Suprapubic skin (tissue), 4 donors: Measurements from ENCODE around the gene NTM.

Experiments used
- POLR2A ChIP-seq, 2 donors: fragments of 450-650 bp; IDR thresholded peaks; one replicate each; pipeline ENCODE4 v1.6.1; 2017; ENCODE audit warnings: antibody characterized with exemption in 2 of 2, mild to moderate bottlenecking in 2 of 2, moderate library complexity in 2 of 2
- POLR2AphosphoS5 ChIP-seq, 3 donors: sonication (generic); formaldehyde crosslinking; IDR thresholded peaks; one replicate each; pipeline ENCODE4 v1.6.1; 2017; ENCODE audit warnings: antibody characterized with exemption in 3 of 3
- TF ChIP-seq, protein P1 (sequence below), 2 donors: fragments of 200-600 bp in 1 of 2; fragments of 450-650 bp in 1 of 2; sonication (generic) in 1 of 2; IDR thresholded peaks; one replicate each; pipeline ENCODE4 v1.5.1; 2016 to 2019; ENCODE audit warnings: antibody characterized with exemption in 2 of 2, mild to moderate bottlenecking in 1 of 2, moderate library complexity in 1 of 2

DNA sequence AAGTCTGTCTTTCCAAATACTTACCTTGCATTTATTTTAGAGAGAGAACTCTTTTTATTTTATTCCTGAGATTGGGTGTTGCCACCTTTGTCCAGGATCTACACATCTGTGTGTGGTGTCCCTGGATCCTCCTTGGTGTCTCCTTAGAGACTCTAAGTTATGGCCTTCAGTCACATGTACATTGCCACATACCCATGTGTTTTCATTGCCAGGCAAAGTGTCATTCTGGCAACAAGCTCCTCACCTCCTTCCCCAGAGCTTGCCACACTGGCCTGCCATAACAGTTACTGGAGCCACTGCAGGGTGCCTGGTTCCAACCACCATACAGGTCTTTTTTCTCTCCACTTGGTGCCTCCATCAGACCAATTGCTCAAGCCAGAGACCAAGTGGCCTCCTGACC is 379.7 kb downstream of the NTM start:
- TF ChIP-seq POLR2A (IDR thresholded peaks at IDR 0.05) (no peak), POLR2AphosphoS5 (IDR thresholded peaks at IDR 0.05) (no peak)
- TF ChIP-seq, protein P1, sequence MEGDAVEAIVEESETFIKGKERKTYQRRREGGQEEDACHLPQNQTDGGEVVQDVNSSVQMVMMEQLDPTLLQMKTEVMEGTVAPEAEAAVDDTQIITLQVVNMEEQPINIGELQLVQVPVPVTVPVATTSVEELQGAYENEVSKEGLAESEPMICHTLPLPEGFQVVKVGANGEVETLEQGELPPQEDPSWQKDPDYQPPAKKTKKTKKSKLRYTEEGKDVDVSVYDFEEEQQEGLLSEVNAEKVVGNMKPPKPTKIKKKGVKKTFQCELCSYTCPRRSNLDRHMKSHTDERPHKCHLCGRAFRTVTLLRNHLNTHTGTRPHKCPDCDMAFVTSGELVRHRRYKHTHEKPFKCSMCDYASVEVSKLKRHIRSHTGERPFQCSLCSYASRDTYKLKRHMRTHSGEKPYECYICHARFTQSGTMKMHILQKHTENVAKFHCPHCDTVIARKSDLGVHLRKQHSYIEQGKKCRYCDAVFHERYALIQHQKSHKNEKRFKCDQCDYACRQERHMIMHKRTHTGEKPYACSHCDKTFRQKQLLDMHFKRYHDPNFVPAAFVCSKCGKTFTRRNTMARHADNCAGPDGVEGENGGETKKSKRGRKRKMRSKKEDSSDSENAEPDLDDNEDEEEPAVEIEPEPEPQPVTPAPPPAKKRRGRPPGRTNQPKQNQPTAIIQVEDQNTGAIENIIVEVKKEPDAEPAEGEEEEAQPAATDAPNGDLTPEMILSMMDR (IDR thresholded peaks at IDR 0.05), result no peak
